Vagina (tissue), 2 donors: ENCODE results near the gene PIGQ. TPM values are rescaled to one million over a fixed set of nuclear protein-coding genes. Genes with fewer than 3 reads are reported as not detected.

Experiments used
- DNase-seq, 2 donors: peaks; one replicate each; pipeline ENCODE4 v3.0.0-alpha.2; 2017; ENCODE audit errors: extremely low spot score in 2 of 2
- H3K27ac ChIP-seq: fragments of 200-600 bp; sonication (generic); one replicate; pipeline ENCODE4 v1.5.1; 2019
- H3K27me3 ChIP-seq: fragments of 200-600 bp; sonication (generic); one replicate; pipeline ENCODE4 v1.5.1; 2019
- H3K36me3 ChIP-seq, 2 donors: fragments of 200-600 bp; sonication (generic); one replicate each; pipeline ENCODE4 v1.5.1; 2017 to 2019
- H3K4me1 ChIP-seq: fragments of 200-600 bp; sonication (generic); one replicate; pipeline ENCODE4 v1.5.1; 2019
- H3K4me3 ChIP-seq, 2 donors: fragments of 200-600 bp; sonication (generic); 1 replicate in 1 of 2; 2 replicates in 1 of 2; pipeline ENCODE4 v1.5.1; 2016 to 2019
- H3K9me3 ChIP-seq: fragments of 200-600 bp; sonication (generic); one replicate; pipeline ENCODE4 v1.5.1; 2019
- POLR2A ChIP-seq, 2 donors: fragments of 450-650 bp; IDR thresholded peaks; one replicate each; pipeline ENCODE4 v1.6.1; 2017; ENCODE audit warnings: antibody characterized with exemption in 2 of 2, mild to moderate bottlenecking in 2 of 2, moderate library complexity in 2 of 2
- POLR2AphosphoS5 ChIP-seq, 2 donors: sonication (generic); formaldehyde crosslinking; IDR thresholded peaks; one replicate each; pipeline ENCODE4 v1.9.0; 2017; ENCODE audit warnings: antibody characterized with exemption in 2 of 2, mild to moderate bottlenecking in 2 of 2, low read depth in 1 of 2; ENCODE audit not compliant: insufficient read depth in 1 of 2
- intact Hi-C: fragments of 100-400 bp; cut with DNase I; formaldehyde crosslinking; loops from one replicate; pipeline ENCODE4 v1.15.1; 2023
- total RNA-seq: library from RNA; depleted of rRNA; stranded (reverse); fragments of >200 nt; gene quantifications from one replicate; pipeline ENCODE4 v1.2.3, GENCODE V29; 2016
- TF ChIP-seq, protein P1 (sequence below), 3 experiments: fragments of 450-650 bp in 2 of 3; fragments of 200-600 bp in 1 of 3; sonication (generic) in 1 of 3; IDR thresholded peaks; one replicate each; pipeline ENCODE4 v1.5.1; 2017 to 2019; ENCODE audit warnings: antibody characterized with exemption in 3 of 3, mild to moderate bottlenecking in 2 of 3, moderate library complexity in 2 of 3

Gene PIGQ
- total RNA-seq, 1 donor from 2014 or later, result 26.0 TPM

DNA sequence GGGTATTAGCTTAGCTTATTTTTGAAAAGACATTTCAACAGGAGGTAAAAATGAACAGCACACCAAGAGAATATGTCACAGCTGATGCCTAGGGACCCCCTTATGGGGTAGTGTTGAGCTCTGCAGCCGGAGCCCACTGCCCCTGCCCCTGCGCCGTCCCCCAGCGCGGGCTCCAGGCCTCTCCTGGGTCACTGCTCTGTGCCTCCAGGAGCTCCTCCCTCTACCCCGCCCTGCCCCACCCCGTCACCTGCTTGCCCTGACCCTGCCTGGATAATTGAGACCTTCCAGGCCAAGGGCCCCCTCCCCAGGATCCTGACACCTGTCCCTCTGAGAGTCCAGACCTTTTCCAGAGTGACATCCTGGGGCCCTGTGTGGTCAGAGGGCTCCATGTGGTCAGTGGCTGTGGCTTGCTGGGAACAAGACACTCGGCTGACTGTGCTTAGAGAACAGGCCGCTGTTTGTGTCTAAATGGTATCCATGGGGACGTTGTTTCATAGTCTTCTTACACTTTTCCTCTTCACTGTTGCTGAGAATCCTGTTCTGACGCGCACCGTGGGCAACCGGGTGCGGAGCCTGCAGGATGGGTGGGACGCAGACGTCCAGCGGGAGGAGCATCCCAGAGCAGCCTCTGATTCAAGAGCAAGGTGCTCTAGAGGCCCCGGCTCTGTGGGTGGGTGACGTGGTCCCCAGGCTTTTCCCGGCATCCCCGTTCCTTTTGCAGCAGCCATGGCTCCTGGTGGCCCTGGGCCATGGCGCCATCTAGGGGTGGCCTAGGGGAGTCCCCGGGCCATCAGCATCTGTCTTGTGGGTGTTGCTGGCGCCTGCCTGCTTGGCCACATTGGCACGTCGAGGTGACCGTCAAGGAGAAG is 41.0 kb downstream of the PIGQ start:
- Histone ChIP-seq H3K4me3 (no peak overlapping the region), H3K36me3 (no peaks in the 10 kb centered on the region), H3K27ac (no peak overlapping the region), H3K27me3 (no peaks in the 10 kb centered on the region), H3K9me3 (no peaks in the 10 kb centered on the region), H3K4me1 (peaks cover 11% of the 10 kb centered on the region)
- intact Hi-C loops, result no loop called here
- DNase-seq, result no peak
- no peak for TF ChIP-seq POLR2A (IDR thresholded peaks at IDR 0.05)
- TF ChIP-seq, protein P1, sequence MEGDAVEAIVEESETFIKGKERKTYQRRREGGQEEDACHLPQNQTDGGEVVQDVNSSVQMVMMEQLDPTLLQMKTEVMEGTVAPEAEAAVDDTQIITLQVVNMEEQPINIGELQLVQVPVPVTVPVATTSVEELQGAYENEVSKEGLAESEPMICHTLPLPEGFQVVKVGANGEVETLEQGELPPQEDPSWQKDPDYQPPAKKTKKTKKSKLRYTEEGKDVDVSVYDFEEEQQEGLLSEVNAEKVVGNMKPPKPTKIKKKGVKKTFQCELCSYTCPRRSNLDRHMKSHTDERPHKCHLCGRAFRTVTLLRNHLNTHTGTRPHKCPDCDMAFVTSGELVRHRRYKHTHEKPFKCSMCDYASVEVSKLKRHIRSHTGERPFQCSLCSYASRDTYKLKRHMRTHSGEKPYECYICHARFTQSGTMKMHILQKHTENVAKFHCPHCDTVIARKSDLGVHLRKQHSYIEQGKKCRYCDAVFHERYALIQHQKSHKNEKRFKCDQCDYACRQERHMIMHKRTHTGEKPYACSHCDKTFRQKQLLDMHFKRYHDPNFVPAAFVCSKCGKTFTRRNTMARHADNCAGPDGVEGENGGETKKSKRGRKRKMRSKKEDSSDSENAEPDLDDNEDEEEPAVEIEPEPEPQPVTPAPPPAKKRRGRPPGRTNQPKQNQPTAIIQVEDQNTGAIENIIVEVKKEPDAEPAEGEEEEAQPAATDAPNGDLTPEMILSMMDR (IDR thresholded peaks at IDR 0.05), result peak in 2 of 3 experiments; percentile 39 to 45

DNA sequence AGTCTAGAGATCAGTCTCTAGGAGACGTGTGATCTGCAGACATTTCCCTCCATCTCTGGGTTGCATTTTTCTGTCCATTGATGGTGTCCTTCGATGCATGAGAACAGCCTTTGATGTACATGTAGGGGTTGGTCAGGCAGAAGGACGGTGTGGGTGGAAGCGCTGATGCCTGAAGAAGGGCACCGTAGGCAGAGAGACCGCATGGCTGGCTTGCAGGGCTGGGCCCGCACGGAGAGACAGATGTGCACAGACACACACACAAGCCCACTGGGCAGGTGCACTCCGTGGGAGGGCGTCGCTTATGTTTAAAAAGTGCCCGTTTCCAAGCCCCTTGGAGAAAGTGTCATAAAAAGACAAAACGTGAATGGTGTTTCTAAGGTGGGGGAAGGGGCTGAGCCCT is 45.4 kb downstream of the PIGQ start:
- peaks cover 18% of the 10 kb centered on the region for H3K4me1 ChIP-seq
- H3K27me3 ChIP-seq, result no peaks in the 10 kb centered on the region
- no peak overlapping the region for H3K4me3 ChIP-seq
- H3K9me3 ChIP-seq, result no peaks in the 10 kb centered on the region
- H3K36me3 ChIP-seq, result no peaks in the 10 kb centered on the region
- DNase-seq, result no peak
- H3K27ac ChIP-seq, result no peak overlapping the region
- intact Hi-C loops, result no loop called here
- TF ChIP-seq, protein P1 (IDR thresholded peaks at IDR 0.05), result no peak
- TF ChIP-seq POLR2A (IDR thresholded peaks at IDR 0.05) (no peak), POLR2AphosphoS5 (IDR thresholded peaks at IDR 0.05; ENCODE audit: insufficient read depth in 1 of 2, low read depth in 1 of 2) (no peak)

DNA sequence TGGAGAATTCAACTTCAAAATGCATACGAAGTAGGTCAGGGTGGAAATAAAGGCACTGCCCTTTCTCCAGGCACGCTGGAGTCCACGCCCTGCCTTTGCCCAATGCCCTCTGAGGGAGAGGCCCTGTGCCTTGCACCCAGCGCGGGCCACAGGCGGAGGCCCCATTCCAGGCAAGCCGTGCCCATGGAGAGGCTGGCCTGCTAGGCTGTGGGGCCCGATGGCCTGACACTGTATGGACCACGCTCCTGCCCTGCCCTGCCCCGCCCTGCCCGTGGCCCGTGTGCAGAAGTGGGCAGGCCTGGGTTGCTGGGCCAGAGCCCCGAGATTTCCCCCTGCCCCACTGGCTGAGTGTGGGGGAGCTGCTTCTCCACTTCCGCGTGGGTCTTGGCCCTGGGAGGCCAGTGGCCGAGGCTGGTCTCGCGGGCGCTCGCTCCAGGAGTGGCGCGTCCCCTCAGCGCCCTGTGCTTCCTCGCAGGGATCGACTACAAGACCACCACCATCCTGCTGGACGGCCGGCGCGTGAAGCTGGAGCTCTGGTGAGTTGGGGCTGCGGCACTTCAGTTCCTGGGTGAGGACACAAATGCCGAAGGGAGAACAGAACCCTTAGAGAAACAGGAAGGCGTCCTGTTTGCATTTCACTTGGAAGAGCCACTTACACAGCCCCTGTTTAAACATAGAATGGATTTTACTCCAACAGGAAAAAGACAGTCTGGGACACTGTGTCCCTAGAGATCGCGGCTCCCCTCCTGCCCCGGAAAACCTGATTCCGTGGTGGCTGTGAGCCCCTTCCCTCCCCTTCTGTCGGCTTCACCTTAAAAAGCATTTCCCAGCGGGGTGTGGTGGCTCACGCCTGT is 47.2 kb downstream of the PIGQ start:
- peaks cover 20% of the 10 kb centered on the region for H3K4me1 ChIP-seq
- H3K4me3 ChIP-seq, result no peak overlapping the region
- no peak for DNase-seq
- no peaks in the 10 kb centered on the region for H3K36me3 ChIP-seq
- no peaks in the 10 kb centered on the region for H3K9me3 ChIP-seq
- intact Hi-C loops, result no loop called here
- no peaks in the 10 kb centered on the region for H3K27me3 ChIP-seq
- no peak for TF ChIP-seq POLR2A (IDR thresholded peaks at IDR 0.05)
- TF ChIP-seq, protein P1 (IDR thresholded peaks at IDR 0.05), result no peak
- TF ChIP-seq POLR2AphosphoS5 (IDR thresholded peaks at IDR 0.05; ENCODE audit: insufficient read depth in 1 of 2, low read depth in 1 of 2), result no peak
- H3K27ac ChIP-seq, result no peak overlapping the region

DNA sequence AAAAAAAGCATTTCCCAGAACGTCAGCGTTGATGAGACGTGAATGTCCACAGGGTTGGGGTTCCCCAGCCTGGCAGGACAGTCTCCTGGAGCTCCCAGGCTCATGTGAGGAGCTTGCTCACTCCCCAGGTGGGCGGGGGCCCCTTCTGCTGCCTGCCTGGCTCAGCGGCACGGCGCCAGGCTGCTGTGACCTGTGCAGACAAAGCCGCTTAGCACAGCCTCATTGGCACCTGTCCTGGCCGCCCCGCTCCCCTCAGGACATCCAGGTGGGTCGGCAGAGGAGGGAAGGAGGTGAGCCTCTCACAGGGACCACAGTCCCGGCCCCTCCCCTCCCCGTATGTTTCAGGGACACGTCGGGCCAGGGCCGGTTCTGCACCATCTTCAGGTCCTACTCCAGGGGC is 48.1 kb downstream of the PIGQ start:
- H3K9me3 ChIP-seq, result no peaks in the 10 kb centered on the region
- no peaks in the 10 kb centered on the region for H3K36me3 ChIP-seq
- no peak overlapping the region for H3K4me3 ChIP-seq
- no peaks in the 10 kb centered on the region for H3K27me3 ChIP-seq
- DNase-seq, result no peak
- no peak for TF ChIP-seq POLR2AphosphoS5 (IDR thresholded peaks at IDR 0.05; ENCODE audit: insufficient read depth in 1 of 2, low read depth in 1 of 2)
- TF ChIP-seq POLR2A (IDR thresholded peaks at IDR 0.05), result no peak
- H3K27ac ChIP-seq, result no peak overlapping the region
- intact Hi-C loops, result no loop called here
- H3K4me1 ChIP-seq, result peaks cover 29% of the 10 kb centered on the region

DNA sequence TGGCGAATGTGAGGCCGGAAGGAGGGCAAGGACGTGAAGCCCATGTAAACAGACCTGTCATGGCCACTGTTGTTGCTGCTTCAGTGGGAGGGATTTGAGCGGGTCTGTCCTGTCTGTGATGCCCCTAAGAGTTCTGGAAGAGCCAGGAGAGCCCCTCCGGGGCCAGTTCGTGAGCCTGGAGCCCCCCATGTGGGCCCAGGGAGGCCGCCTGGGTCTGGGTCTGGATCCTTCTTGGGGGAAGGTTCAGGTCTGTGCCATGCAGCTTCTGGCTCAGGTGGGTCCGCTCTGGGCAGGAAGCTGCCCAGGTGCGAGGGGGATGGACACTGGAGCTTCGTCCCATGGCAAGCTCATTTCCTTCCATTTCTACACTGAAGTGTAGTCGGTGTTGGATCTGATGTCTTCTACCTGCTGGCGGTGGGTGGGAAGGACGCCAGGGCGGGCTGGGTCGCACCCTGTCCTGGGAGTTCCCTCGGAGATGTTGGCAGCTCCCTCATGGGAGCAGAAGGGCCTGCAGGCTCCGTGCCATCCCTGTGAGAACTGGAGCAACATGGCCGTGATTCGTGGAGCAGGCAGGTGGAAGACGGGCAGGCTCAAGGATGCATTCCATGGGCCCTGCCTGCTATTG is 49.8 kb downstream of the PIGQ start:
- DNase-seq, result no peak
- no peaks in the 10 kb centered on the region for H3K27me3 ChIP-seq
- H3K36me3 ChIP-seq, result no peaks in the 10 kb centered on the region
- H3K9me3 ChIP-seq, result no peaks in the 10 kb centered on the region
- no peak overlapping the region for H3K27ac ChIP-seq
- peaks cover 32% of the 10 kb centered on the region for H3K4me1 ChIP-seq
- H3K4me3 ChIP-seq, result no peak overlapping the region
- TF ChIP-seq POLR2A (IDR thresholded peaks at IDR 0.05), result no peak
- TF ChIP-seq, protein P1 (IDR thresholded peaks at IDR 0.05), result no peak
- TF ChIP-seq POLR2AphosphoS5 (IDR thresholded peaks at IDR 0.05; ENCODE audit: insufficient read depth in 1 of 2, low read depth in 1 of 2), result no peak
- intact Hi-C loops, result no loop called here
